DOHH2 (cell line): ENCODE results near the gene TCEANC.

Experiments used
- EZH2phosphoT487 ChIP-seq: fragments of 200-600 bp; sonication (generic); IDR thresholded peaks from 2 replicates; pipeline ENCODE4 v1.6.1; 2017; ENCODE audit warnings: borderline replicate concordance, mild to moderate bottlenecking, antibody characterized with exemption, low read length, moderate library complexity, mixed read lengths
- TF ChIP-seq, protein P1 (sequence below): fragments of 200-600 bp; sonication (generic); IDR thresholded peaks from one replicate; pipeline ENCODE4 v1.5.1; 2014; ENCODE audit warnings: antibody characterized with exemption, mild to moderate bottlenecking, low read depth, low read length; ENCODE audit not compliant: poor library complexity, severe bottlenecking

GRCh38 chrX:13607331-13607995, 45.5 kb upstream of the TCEANC start:
- TF ChIP-seq, protein P1, sequence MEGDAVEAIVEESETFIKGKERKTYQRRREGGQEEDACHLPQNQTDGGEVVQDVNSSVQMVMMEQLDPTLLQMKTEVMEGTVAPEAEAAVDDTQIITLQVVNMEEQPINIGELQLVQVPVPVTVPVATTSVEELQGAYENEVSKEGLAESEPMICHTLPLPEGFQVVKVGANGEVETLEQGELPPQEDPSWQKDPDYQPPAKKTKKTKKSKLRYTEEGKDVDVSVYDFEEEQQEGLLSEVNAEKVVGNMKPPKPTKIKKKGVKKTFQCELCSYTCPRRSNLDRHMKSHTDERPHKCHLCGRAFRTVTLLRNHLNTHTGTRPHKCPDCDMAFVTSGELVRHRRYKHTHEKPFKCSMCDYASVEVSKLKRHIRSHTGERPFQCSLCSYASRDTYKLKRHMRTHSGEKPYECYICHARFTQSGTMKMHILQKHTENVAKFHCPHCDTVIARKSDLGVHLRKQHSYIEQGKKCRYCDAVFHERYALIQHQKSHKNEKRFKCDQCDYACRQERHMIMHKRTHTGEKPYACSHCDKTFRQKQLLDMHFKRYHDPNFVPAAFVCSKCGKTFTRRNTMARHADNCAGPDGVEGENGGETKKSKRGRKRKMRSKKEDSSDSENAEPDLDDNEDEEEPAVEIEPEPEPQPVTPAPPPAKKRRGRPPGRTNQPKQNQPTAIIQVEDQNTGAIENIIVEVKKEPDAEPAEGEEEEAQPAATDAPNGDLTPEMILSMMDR, result no peak
- no peak for TF ChIP-seq EZH2phosphoT487
